Fibroblast of skin of abdomen (primary cell): ENCODE measurements around the gene URI1. TPM values are rescaled to one million over a fixed set of nuclear protein-coding genes. Genes with fewer than 3 reads are reported as not detected.
"Not testable (repeated sequence)": the region's sequence is repeated elsewhere in the genome, so short reads cannot be mapped to it uniquely, and the experiment has no call there.

Experiments
- DNase-seq: peaks from one replicate; pipeline ENCODE4 v3.0.0-alpha.2; 2013
- polyA plus RNA-seq, 2 experiments: library from polyadenylated mRNA; unstranded; fragments of 120-200 nt; gene quantifications; one replicate each; pipeline ENCODE4 v1.2.1, GENCODE V29; 2013; ENCODE audit not compliant: insufficient read length in 2 of 2

The URI1 gene
- polyA plus RNA-seq (2013, experiment 1 of 2; ENCODE audit: insufficient read length), result 77.2 TPM
- polyA plus RNA-seq (2013, experiment 2 of 2; ENCODE audit: insufficient read length), result 71.5 TPM

GRCh38 chr19:29941828-29942403 is at the start of gene URI1:
URI1 (plus strand) TSS chr19:29942239; CDS start chr19:29942548, 309 bp downstream.
- peak; percentile 86 for DNase-seq

GRCh38 chr19:29893606-29894284 is 48.3 kb upstream of the URI1 start:
- DNase-seq, result no peak

- DNase-seq, result no peak
Measured at GRCh38 chr19:29896802-29897201, 45.2 kb upstream of the URI1 start.

- no peak for DNase-seq
Measured at GRCh38 chr19:29897466-29897865, 44.6 kb upstream of the URI1 start.

GRCh38 chr19:29904017-29904416 is 38.0 kb upstream of the URI1 start:
- DNase-seq, result no peak

GRCh38 chr19:29908963-29909944 is 32.8 kb upstream of the URI1 start:
- no peak for DNase-seq

GRCh38 chr19:29914933-29915332 is 27.1 kb upstream of the URI1 start:
- no peak for DNase-seq

- DNase-seq, result not testable (repeated sequence)
Measured at GRCh38 chr19:29915832-29916231, 26.2 kb upstream of the URI1 start.

- no peak for DNase-seq
Measured at GRCh38 chr19:29917911-29918310, 24.1 kb upstream of the URI1 start.

GRCh38 chr19:29918891-29919290 is 23.1 kb upstream of the URI1 start:
- no peak for DNase-seq

- no peak for DNase-seq
Measured at GRCh38 chr19:29922972-29923371, 19.1 kb upstream of the URI1 start.

- DNase-seq, result no peak
Measured at GRCh38 chr19:29923653-29924052, 18.4 kb upstream of the URI1 start.

GRCh38 chr19:29926031-29926430 is 16.0 kb upstream of the URI1 start:
- DNase-seq, result no peak

- no peak for DNase-seq
Measured at GRCh38 chr19:29926801-29927200, 15.2 kb upstream of the URI1 start.

- no peak for DNase-seq
Measured at GRCh38 chr19:29927944-29928625, 14.0 kb upstream of the URI1 start.

- no peak for DNase-seq
Measured at GRCh38 chr19:29928831-29929230, 13.2 kb upstream of the URI1 start.

- DNase-seq, result no peak
Measured at GRCh38 chr19:29934257-29934656, 7.8 kb upstream of the URI1 start.

- no peak for DNase-seq
Measured at GRCh38 chr19:29934781-29935180, 7.3 kb upstream of the URI1 start.

GRCh38 chr19:29936409-29936808 is 5.6 kb upstream of the URI1 start:
- no peak for DNase-seq

- DNase-seq, result no peak
Measured at GRCh38 chr19:29939628-29940027, 2.4 kb upstream of the URI1 start.

- no peak for DNase-seq
Measured at GRCh38 chr19:29940971-29941585, 961 bp upstream of the URI1 start.
